ENCODE results near the gene EPG5. TPM values are rescaled to one million over a fixed set of nuclear protein-coding genes. Genes with fewer than 3 reads are reported as not detected.
"Not testable (repeated sequence)": the region's sequence is repeated elsewhere in the genome, so short reads cannot be mapped to it uniquely, and the experiment has no call there.

The EPG5 gene
- total RNA-seq, 1 experiment from 2014 or later = 16.7 TPM

- Histone ChIP-seq H3K27ac (ENCODE audit: low read depth, low read length, poor library complexity, severe bottlenecking) (no peak overlapping the region), H3K36me3 (ENCODE audit: insufficient read depth, low read length, poor library complexity, severe bottlenecking) (no peaks in the 10 kb centered on the region), H3K4me3 (ENCODE audit: low read depth, low read length, poor library complexity, severe bottlenecking) (no peak overlapping the region), H3K9me3 (ENCODE audit: low read depth, low read length, poor library complexity, severe bottlenecking) (no peaks in the 10 kb centered on the region), H3K27me3 (replicated peaks; ENCODE audit: insufficient read depth, low read depth, low read length, poor library complexity) (no peaks in the 10 kb centered on the region), H3K4me1 (ENCODE audit: insufficient read depth, low read length, poor library complexity, severe bottlenecking) (no peaks in the 10 kb centered on the region)
- POLR2A ChIA-PET (ENCODE audit: low non-redundant PET) = no interaction called here
- CTCF ChIA-PET = no interaction called here
- TF ChIP-seq, protein P1, sequence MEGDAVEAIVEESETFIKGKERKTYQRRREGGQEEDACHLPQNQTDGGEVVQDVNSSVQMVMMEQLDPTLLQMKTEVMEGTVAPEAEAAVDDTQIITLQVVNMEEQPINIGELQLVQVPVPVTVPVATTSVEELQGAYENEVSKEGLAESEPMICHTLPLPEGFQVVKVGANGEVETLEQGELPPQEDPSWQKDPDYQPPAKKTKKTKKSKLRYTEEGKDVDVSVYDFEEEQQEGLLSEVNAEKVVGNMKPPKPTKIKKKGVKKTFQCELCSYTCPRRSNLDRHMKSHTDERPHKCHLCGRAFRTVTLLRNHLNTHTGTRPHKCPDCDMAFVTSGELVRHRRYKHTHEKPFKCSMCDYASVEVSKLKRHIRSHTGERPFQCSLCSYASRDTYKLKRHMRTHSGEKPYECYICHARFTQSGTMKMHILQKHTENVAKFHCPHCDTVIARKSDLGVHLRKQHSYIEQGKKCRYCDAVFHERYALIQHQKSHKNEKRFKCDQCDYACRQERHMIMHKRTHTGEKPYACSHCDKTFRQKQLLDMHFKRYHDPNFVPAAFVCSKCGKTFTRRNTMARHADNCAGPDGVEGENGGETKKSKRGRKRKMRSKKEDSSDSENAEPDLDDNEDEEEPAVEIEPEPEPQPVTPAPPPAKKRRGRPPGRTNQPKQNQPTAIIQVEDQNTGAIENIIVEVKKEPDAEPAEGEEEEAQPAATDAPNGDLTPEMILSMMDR (conservative IDR thresholded peaks at IDR 0.05; ENCODE audit: low read depth, low read length) = no peak
- TF ChIP-seq EZH2 (IDR thresholded peaks at IDR 0.05; ENCODE audit: borderline replicate concordance, low read depth, low read length, poor library complexity, severe bottlenecking) = no peak
- no peak for DNase-seq (ENCODE audit: low spot score)
- intact Hi-C loops (cut with micrococcal nuclease; ENCODE audit: unreplicated experiment) = no loop called here
- BruUV-seq (replicated peaks) = no TSS peak
These were observed 117.6 kb downstream of the EPG5 start for GRCh38 chr18:45849529-45849928.

DNA sequence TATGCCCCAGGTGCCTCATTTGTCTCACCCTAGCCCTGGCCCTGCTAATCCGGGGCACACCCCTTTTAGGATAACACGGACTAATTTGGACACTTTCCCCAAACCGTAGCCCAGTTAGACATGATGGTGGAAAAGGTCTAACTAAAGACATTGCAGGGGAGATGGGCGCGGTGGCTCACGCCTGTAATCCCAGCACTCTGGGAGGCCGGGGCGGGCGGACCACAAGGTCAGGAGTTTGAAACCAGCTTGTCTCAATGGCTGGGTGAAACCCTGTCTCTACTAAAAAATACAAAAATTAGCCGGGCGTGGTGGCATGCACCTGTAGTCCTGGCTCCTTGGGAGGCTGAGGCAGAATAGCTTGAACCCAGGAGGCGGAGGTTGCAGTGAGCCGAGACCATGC is 118.5 kb downstream of the EPG5 start:
- intact Hi-C loops (cut with micrococcal nuclease; ENCODE audit: unreplicated experiment); CTCF ChIA-PET; POLR2A ChIA-PET (ENCODE audit: low non-redundant PET): not testable (repeated sequence)

DNA sequence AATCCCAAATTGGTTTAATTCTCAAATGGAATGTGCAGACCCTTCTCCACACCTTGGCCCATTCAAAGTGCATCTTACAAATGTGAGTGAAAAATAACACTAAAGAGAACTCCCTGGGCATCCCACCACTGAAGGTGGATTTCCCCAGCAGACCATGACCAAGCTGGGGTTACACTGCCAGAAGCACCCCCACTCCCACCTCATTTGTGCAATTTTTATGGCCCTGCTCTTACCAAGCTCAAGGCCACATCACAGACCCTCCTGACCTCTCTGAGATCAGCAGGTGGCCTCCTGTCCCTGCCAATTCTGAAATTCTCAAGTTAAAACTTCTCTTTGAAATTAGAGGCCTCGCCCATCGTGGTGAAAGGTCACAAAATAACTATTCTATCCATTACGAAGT is 120.0 kb downstream of the EPG5 start:
- no peaks in the 10 kb centered on the region for H3K27me3 ChIP-seq (replicated peaks; ENCODE audit: insufficient read depth, low read depth, low read length, poor library complexity)
- TF ChIP-seq EZH2 (IDR thresholded peaks at IDR 0.05; ENCODE audit: borderline replicate concordance, low read depth, low read length, poor library complexity, severe bottlenecking) = no peak
- TF ChIP-seq, protein P1 (conservative IDR thresholded peaks at IDR 0.05; ENCODE audit: low read depth, low read length) = no peak
- H3K4me3 ChIP-seq (ENCODE audit: low read depth, low read length, poor library complexity, severe bottlenecking) = no peak overlapping the region
- no peaks in the 10 kb centered on the region for H3K4me1 ChIP-seq (ENCODE audit: insufficient read depth, low read length, poor library complexity, severe bottlenecking)
- H3K9me3 ChIP-seq (ENCODE audit: low read depth, low read length, poor library complexity, severe bottlenecking) = no peaks in the 10 kb centered on the region
- no TSS peak for BruUV-seq (replicated peaks)
- CTCF ChIA-PET = no interaction called here
- H3K27ac ChIP-seq (ENCODE audit: low read depth, low read length, poor library complexity, severe bottlenecking) = no peak overlapping the region
- H3K36me3 ChIP-seq (ENCODE audit: insufficient read depth, low read length, poor library complexity, severe bottlenecking) = no peaks in the 10 kb centered on the region
- DNase-seq (ENCODE audit: low spot score) = no peak
- intact Hi-C loops (cut with micrococcal nuclease; ENCODE audit: unreplicated experiment) = no loop called here
- POLR2A ChIA-PET (ENCODE audit: low non-redundant PET) = interaction anchor here (0.7 kb wide), 1 partner anchor 120 kb away, joined by 4 read pairs; no protein-coding TSS in a partner anchor

More for the DNA sequence above, 118.5 kb downstream of the EPG5 start:
- not testable (repeated sequence) for H3K4me1 ChIP-seq (ENCODE audit: insufficient read depth, low read length, poor library complexity, severe bottlenecking); DNase-seq (ENCODE audit: low spot score); H3K36me3 ChIP-seq (ENCODE audit: insufficient read depth, low read length, poor library complexity, severe bottlenecking); H3K4me3 ChIP-seq (ENCODE audit: low read depth, low read length, poor library complexity, severe bottlenecking); H3K27me3 ChIP-seq (replicated peaks; ENCODE audit: insufficient read depth, low read depth, low read length, poor library complexity); H3K9me3 ChIP-seq (ENCODE audit: low read depth, low read length, poor library complexity, severe bottlenecking); H3K27ac ChIP-seq (ENCODE audit: low read depth, low read length, poor library complexity, severe bottlenecking); BruUV-seq (replicated peaks)

- POLR2A ChIA-PET (ENCODE audit: low non-redundant PET) = no interaction called here
- no peak for TF ChIP-seq EZH2 (IDR thresholded peaks at IDR 0.05; ENCODE audit: borderline replicate concordance, low read depth, low read length, poor library complexity, severe bottlenecking)
- TF ChIP-seq, protein P1 (conservative IDR thresholded peaks at IDR 0.05; ENCODE audit: low read depth, low read length) = no peak
These were observed 121.7 kb downstream of the EPG5 start for GRCh38 chr18:45845410-45845809.

More at GRCh38 chr18:45845410-45845809, 121.7 kb downstream of the EPG5 start:
- no peaks in the 10 kb centered on the region for H3K4me1 ChIP-seq (ENCODE audit: insufficient read depth, low read length, poor library complexity, severe bottlenecking)
- BruUV-seq (replicated peaks) = no TSS peak
- no peaks in the 10 kb centered on the region for H3K9me3 ChIP-seq (ENCODE audit: low read depth, low read length, poor library complexity, severe bottlenecking)
- intact Hi-C loops (cut with micrococcal nuclease; ENCODE audit: unreplicated experiment) = no loop called here
- CTCF ChIA-PET = no interaction called here
- no peak for DNase-seq (ENCODE audit: low spot score)
- no peaks in the 10 kb centered on the region for H3K27me3 ChIP-seq (replicated peaks; ENCODE audit: insufficient read depth, low read depth, low read length, poor library complexity)
- H3K4me3 ChIP-seq (ENCODE audit: low read depth, low read length, poor library complexity, severe bottlenecking) = no peak overlapping the region
- H3K27ac ChIP-seq (ENCODE audit: low read depth, low read length, poor library complexity, severe bottlenecking) = no peak overlapping the region
- H3K36me3 ChIP-seq (ENCODE audit: insufficient read depth, low read length, poor library complexity, severe bottlenecking) = no peaks in the 10 kb centered on the region
